22Rv1 (cell line): ENCODE measurements around the gene FBXO46.

Experiments
- H3K27ac ChIP-seq: fragments of 450-650 bp; 2 replicates; pipeline ENCODE4 v1.5.1; 2017
- CTCF ChIP-seq: fragments of 450-650 bp; IDR thresholded peaks from 2 replicates; pipeline ENCODE4 v1.5.1; 2017; ENCODE audit warnings: mild to moderate bottlenecking
- ZFX ChIP-seq: fragments of 450-650 bp; IDR thresholded peaks from 2 replicates; pipeline ENCODE4 v1.6.1; 2017; ENCODE audit warnings: antibody characterized with exemption, borderline replicate concordance

The FBXO46 gene

GRCh38 chr19:45717131-45717982 is 13.3 kb downstream of the FBXO46 start:
- no peak for TF ChIP-seq ZFX
- TF ChIP-seq CTCF, result peak; percentile 18; the same call in 1 of the 2 replicates
- peak overlapping the region; percentile 90 for H3K27ac ChIP-seq

GRCh38 chr19:45716359-45717130 is 14.2 kb downstream of the FBXO46 start:
- H3K27ac ChIP-seq, result peak overlapping the region; percentile 90
- no peak for TF ChIP-seq ZFX
- no peak for TF ChIP-seq CTCF

- TF ChIP-seq CTCF (no peak), ZFX (no peak)
- H3K27ac ChIP-seq, result peak overlapping the region; percentile 90
Measured at GRCh38 chr19:45715139-45715538, 15.6 kb downstream of the FBXO46 start.

- TF ChIP-seq ZFX (no peak), CTCF (no peak)
- H3K27ac ChIP-seq, result no peak overlapping the region
Measured at GRCh38 chr19:45713141-45713540, 17.6 kb downstream of the FBXO46 start.

GRCh38 chr19:45712699-45713067 is 18.0 kb downstream of the FBXO46 start:
- H3K27ac ChIP-seq, result no peak overlapping the region
- TF ChIP-seq CTCF, result no peak
- no peak for TF ChIP-seq ZFX

GRCh38 chr19:45711851-45712698 is 18.6 kb downstream of the FBXO46 start:
- H3K27ac ChIP-seq, result no peak overlapping the region
- TF ChIP-seq CTCF (no peak), ZFX (no peak)
